Coronary artery (tissue), 2 donors: ENCODE data around the gene ADAMTSL4.

Experiments used
- DNase-seq: peaks from one replicate; pipeline ENCODE4 v3.0.0-alpha.2; 2017; ENCODE audit warnings: low spot score
- H3K27ac ChIP-seq, 2 donors: fragments of 200-600 bp; sonication (generic); one replicate each; pipeline ENCODE4 v1.5.1; 2016 to 2019
- H3K4me3 ChIP-seq: fragments of 200-600 bp; sonication (generic); 2 replicates; pipeline ENCODE4 v1.5.1; 2016; ENCODE audit warnings: mild to moderate bottlenecking, moderate library complexity
- CTCF ChIP-seq: fragments of 200-600 bp; sonication (generic); IDR thresholded peaks from one replicate; pipeline ENCODE4 v1.5.1; 2019; ENCODE audit warnings: antibody characterized with exemption

The ADAMTSL4 gene

DNA sequence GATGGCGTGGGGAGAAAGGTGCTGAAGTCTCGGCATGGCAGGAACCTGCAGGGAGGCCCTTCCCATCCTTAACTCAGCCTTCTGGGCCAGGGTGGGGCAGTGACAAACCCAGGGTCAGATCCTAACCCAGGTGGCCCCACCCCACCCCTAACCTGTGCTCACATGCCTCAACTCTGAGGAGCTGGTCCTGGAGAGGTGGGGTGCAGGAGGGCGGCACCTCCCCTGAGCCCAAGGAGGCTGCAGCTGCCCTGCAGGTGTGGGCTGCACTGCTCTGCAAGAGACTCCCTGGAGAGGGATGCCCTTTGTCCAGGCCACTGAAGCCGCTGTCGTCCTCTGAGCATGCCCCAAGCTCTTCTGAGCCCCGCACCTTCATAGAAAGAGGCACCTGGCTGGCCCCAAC, 15.2 kb upstream of the ADAMTSL4 start:
- no peak for TF ChIP-seq CTCF
- peak overlapping the region; percentile 68 to 72 for H3K27ac ChIP-seq
- DNase-seq: no peak
- H3K4me3 ChIP-seq: no peak overlapping the region

DNA sequence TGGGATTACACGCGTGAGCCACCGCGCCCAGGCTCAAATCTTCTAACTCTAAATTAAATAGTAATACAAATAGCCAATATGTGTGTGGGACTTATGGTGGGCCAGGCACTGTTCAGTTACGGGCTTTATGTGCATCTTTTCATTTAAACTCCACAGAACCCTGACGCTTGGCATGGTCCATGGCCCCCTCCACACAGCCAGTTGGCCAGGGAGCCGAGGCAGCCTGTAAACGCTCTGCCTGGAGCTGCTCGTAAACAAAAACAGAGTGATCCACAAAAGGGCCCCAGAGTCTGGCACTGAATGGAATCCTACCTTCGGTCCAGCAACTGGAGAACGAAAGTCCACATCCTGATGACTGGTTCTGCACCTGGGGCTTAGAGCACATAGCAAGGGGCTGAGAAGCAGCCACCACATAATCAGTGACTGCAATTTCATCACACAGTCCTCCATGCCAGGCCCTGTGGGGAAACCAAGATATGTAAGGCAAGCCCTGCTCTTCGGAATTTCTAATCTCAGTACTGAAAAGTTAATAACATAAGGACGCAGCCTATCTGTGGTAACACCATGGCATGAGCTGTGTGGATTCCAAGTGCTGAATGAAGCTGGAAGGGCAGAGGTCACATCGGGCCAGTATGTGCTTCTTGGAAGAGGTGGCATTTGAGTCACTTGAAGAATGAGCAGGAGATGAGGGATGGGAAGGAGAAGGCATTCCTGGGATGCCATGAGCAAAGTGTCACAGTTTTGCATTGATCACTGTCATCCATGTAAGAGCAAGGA, 13.5 kb upstream of the ADAMTSL4 start:
- peak overlapping the region; percentile 19 to 72 for H3K27ac ChIP-seq
- no peak for TF ChIP-seq CTCF
- no peak for DNase-seq
- no peak overlapping the region for H3K4me3 ChIP-seq

GRCh38 chr1:150536836-150537731, 12.1 kb upstream of the ADAMTSL4 start:
- TF ChIP-seq CTCF: no peak
- H3K4me3 ChIP-seq: no peak overlapping the region
- peak overlapping the region; percentile 76 to 89 for H3K27ac ChIP-seq
- no peak for DNase-seq

DNA sequence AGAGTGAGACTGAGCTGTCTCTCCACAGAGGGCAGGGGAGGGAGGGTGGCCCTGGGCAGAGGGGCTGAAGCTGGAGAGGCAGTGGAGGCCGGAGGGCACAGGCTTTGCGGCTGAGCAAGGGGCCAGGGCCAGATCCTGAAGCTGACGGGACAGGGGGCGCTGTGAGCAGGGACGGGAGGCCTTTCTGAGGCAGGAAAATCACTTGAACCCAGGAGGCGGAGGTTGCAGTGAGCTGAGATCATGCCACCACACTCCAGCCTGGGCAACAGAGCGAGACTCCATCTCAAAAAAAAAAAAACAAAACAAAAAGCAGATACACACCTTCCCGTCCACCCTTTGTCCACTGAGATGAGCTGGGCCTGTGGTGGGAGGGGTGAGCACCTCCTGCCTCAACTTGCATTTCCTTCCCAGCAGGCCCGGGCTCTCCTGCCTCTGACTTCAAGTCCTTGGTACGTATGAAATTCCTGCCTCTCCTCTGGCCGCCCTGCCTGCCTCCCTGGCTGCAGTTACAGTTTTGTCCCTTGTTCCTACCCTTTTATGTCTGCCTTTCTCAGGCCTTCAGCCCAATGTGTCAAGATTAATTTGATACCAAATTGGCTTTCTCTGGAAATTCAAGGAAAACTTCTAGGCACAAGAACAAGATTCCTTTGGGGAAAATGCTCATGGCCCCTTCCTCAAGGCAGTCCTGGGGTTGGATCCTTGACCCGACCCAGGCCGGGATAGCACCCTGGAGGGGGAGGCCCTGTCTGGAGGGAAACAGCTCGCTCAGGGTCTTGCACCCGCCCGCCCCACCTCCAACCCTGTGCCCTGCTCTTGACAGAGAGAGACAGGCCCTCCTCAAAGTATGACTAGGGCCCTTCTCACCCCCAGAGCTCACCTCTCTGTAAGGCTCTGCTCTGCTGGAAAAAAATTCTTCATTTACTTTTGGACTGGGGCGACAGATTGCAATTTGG, 11.2 kb upstream of the ADAMTSL4 start:
- Histone ChIP-seq H3K4me3 (no peak overlapping the region), H3K27ac (peak overlapping the region; percentile 76 to 89)
- no peak for TF ChIP-seq CTCF
- DNase-seq: no peak

GRCh38 chr1:150543500-150544143, 5.6 kb upstream of the ADAMTSL4 start:
- Histone ChIP-seq H3K27ac (peak overlapping the region in 1 of 2 donors; percentile 75), H3K4me3 (no peak overlapping the region)
- TF ChIP-seq CTCF: no peak
- DNase-seq: no peak

GRCh38 chr1:150544204-150544603, 5.0 kb upstream of the ADAMTSL4 start:
- no peak for DNase-seq
- Histone ChIP-seq H3K4me3 (no peak overlapping the region), H3K27ac (peak overlapping the region in 1 of 2 donors; percentile 75)
- no peak for TF ChIP-seq CTCF
